OCI-LY1 (cell line): ENCODE results near the gene TTYH3.

Source experiments
- EZH2 ChIP-seq: fragments of 200-600 bp; sonication (generic), shearing (Covaris generic); IDR thresholded peaks from 2 replicates; pipeline ENCODE4 v1.8.0; 2017; ENCODE audit warnings: borderline replicate concordance, mixed run types, mild to moderate bottlenecking, antibody characterized with exemption, low read length, moderate library complexity, mixed read lengths
- TF ChIP-seq, protein P1 (sequence below): fragments of 200-600 bp; sonication (generic), shearing (Covaris generic); IDR thresholded peaks from 2 replicates; pipeline ENCODE4 v1.5.1; 2017; ENCODE audit warnings: mild to moderate bottlenecking, antibody characterized with exemption, low read length, moderate library complexity, mixed read lengths

DNA sequence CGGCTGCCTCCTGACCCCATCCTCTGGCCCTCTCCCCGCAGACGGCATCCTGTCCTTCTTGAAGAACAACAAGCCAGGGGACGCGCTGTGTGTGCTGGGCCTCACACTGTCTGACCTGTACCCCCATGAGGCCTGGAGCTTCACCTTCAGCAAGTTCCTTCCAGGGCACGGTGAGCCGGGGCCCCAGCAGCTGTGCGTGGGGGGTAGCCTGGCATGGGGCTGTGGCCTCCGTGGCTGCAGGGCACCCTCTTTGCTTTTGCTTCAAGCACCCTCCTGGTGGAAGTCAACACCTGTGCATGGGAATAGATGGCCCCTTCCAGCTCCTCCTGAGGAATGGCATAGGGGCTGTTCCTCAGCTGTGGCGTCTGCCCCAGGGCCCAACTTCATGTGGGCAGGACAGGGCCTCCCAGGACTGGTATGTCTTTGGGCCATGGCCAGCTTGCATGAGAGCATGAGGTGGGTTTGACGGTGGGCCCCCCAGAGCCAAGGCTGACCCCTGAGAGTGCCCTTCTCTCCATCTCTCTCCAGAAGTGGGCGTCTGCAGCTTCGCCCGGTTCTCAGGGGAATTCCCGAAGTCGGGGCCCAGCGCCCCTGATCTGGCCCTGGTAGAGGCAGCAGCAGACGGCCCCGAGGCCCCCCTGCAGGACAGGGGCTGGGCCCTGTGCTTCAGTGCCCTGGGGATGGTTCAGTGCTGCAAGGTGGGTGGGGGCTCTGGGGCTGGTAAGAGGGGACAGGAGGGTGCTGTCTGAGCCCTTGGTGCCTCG lies 76.9 kb downstream of the TTYH3 start:
- TF ChIP-seq, protein P1, sequence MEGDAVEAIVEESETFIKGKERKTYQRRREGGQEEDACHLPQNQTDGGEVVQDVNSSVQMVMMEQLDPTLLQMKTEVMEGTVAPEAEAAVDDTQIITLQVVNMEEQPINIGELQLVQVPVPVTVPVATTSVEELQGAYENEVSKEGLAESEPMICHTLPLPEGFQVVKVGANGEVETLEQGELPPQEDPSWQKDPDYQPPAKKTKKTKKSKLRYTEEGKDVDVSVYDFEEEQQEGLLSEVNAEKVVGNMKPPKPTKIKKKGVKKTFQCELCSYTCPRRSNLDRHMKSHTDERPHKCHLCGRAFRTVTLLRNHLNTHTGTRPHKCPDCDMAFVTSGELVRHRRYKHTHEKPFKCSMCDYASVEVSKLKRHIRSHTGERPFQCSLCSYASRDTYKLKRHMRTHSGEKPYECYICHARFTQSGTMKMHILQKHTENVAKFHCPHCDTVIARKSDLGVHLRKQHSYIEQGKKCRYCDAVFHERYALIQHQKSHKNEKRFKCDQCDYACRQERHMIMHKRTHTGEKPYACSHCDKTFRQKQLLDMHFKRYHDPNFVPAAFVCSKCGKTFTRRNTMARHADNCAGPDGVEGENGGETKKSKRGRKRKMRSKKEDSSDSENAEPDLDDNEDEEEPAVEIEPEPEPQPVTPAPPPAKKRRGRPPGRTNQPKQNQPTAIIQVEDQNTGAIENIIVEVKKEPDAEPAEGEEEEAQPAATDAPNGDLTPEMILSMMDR: no peak
- TF ChIP-seq EZH2: no peak
